H1 (cell line): ENCODE data around the gene ARHGAP15.

Source experiments
- MAFK ChIP-seq: IDR thresholded peaks from 2 replicates; pipeline ENCODE4 v1.6.1; 2012; ENCODE audit warnings: low read depth, mild to moderate bottlenecking, improper control_type of control experiment, low read length
- POLR2A ChIP-seq, 2 experiments: IDR thresholded peaks; 1 replicate in 1 of 2; 2 replicates in 1 of 2; pipeline ENCODE4 v1.6.1; 2011; ENCODE audit warnings: low read depth in 2 of 2, low read length in 2 of 2, mild to moderate bottlenecking in 2 of 2; ENCODE audit errors: control extremely low read depth in 1 of 2
- TF ChIP-seq, protein P1 (sequence below), 3 experiments: IDR thresholded peaks; 1 replicate in 2 of 3; 2 replicates in 1 of 3; pipeline versions ENCODE4 v1.5.1 to v1.6.1; 2011; ENCODE audit warnings: low read length in 3 of 3, mild to moderate bottlenecking in 3 of 3, inconsistent platforms in 2 of 3, low read depth in 1 of 3, moderate library complexity in 1 of 3; ENCODE audit not compliant: insufficient read depth in 1 of 3; ENCODE audit errors: control extremely low read depth in 1 of 3
- TF ChIP-seq, protein P2 (sequence below): IDR thresholded peaks from 2 replicates; pipeline ENCODE4 v1.6.1; 2012; ENCODE audit warnings: low read length, inconsistent platforms

DNA sequence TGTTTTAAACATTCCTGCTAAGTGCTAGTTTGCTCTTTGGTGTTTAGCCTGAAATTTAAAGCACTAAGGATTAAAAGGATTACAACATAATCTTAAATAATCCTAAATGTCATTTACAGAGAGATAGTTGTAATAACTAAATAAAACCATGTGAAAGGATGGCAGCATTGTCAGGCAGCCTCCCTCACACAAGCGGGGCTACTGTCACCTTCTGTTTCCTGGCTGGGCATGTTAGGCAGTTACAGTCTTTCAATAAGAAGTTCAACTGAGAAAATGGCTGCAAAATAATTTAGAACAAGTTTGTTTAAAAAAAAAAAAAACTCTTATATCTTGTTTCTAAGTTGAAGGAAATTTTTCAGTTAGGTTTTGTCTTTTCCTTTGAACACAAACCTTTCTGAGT is 124.9 kb downstream of the ARHGAP15 start:
- TF ChIP-seq POLR2A (IDR thresholded peaks at IDR 0.05; ENCODE audit: control extremely low read depth in 1 of 2, low read depth in 2 of 2, low read length in 2 of 2) (no peak), MAFK (no peak)
- TF ChIP-seq, protein P1, sequence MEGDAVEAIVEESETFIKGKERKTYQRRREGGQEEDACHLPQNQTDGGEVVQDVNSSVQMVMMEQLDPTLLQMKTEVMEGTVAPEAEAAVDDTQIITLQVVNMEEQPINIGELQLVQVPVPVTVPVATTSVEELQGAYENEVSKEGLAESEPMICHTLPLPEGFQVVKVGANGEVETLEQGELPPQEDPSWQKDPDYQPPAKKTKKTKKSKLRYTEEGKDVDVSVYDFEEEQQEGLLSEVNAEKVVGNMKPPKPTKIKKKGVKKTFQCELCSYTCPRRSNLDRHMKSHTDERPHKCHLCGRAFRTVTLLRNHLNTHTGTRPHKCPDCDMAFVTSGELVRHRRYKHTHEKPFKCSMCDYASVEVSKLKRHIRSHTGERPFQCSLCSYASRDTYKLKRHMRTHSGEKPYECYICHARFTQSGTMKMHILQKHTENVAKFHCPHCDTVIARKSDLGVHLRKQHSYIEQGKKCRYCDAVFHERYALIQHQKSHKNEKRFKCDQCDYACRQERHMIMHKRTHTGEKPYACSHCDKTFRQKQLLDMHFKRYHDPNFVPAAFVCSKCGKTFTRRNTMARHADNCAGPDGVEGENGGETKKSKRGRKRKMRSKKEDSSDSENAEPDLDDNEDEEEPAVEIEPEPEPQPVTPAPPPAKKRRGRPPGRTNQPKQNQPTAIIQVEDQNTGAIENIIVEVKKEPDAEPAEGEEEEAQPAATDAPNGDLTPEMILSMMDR (IDR thresholded peaks at IDR 0.05; ENCODE audit: control extremely low read depth in 1 of 3, insufficient read depth in 1 of 3, low read depth in 1 of 3, low read length in 3 of 3): no peak
- TF ChIP-seq, protein P2, sequence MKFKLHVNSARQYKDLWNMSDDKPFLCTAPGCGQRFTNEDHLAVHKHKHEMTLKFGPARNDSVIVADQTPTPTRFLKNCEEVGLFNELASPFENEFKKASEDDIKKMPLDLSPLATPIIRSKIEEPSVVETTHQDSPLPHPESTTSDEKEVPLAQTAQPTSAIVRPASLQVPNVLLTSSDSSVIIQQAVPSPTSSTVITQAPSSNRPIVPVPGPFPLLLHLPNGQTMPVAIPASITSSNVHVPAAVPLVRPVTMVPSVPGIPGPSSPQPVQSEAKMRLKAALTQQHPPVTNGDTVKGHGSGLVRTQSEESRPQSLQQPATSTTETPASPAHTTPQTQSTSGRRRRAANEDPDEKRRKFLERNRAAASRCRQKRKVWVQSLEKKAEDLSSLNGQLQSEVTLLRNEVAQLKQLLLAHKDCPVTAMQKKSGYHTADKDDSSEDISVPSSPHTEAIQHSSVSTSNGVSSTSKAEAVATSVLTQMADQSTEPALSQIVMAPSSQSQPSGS: no peak
